Measurements from ENCODE around the gene CMPK1. TPM values are rescaled to one million over a fixed set of nuclear protein-coding genes. Genes with fewer than 3 reads are reported as not detected.

Gene CMPK1
- total RNA-seq, 1 donor from 2014 or later = 105 TPM

- Mint-ChIP-seq H3K36me3 (ENCODE audit: unreplicated experiment) (no peaks in the 10 kb centered on the region), H3K4me3 (ENCODE audit: unreplicated experiment) (no peak overlapping the region), H3K27ac (ENCODE audit: unreplicated experiment) (no peak overlapping the region), H3K9me3 (ENCODE audit: unreplicated experiment) (no peaks in the 10 kb centered on the region), H3K27me3 (ENCODE audit: unreplicated experiment) (peaks cover 4% of the 10 kb centered on the region), H3K4me1 (ENCODE audit: unreplicated experiment) (no peaks in the 10 kb centered on the region)
- no peak for TF ChIP-seq CTCF (IDR thresholded peaks at IDR 0.05)
- peak; percentile 44 for DNase-seq (ENCODE audit: extremely low spot score, unreplicated experiment)
Observed at GRCh38 chr1:47389731-47390130, 56.1 kb downstream of the CMPK1 start.

- no peak overlapping the region for H3K4me3 Mint-ChIP-seq (ENCODE audit: unreplicated experiment)
- peaks cover 4% of the 10 kb centered on the region for H3K27me3 Mint-ChIP-seq (ENCODE audit: unreplicated experiment)
Observed at GRCh38 chr1:47390843-47391242, 57.3 kb downstream of the CMPK1 start.

GRCh38 chr1:47393141-47393540, 59.6 kb downstream of the CMPK1 start:
- no peak for DNase-seq (ENCODE audit: extremely low spot score, unreplicated experiment)
- Mint-ChIP-seq H3K27ac (ENCODE audit: unreplicated experiment) (no peak overlapping the region), H3K27me3 (ENCODE audit: unreplicated experiment) (peaks cover 4% of the 10 kb centered on the region), H3K36me3 (ENCODE audit: unreplicated experiment) (no peaks in the 10 kb centered on the region), H3K4me1 (ENCODE audit: unreplicated experiment) (no peaks in the 10 kb centered on the region), H3K9me3 (ENCODE audit: unreplicated experiment) (no peaks in the 10 kb centered on the region), H3K4me3 (ENCODE audit: unreplicated experiment) (no peak overlapping the region)
- TF ChIP-seq CTCF (IDR thresholded peaks at IDR 0.05) = no peak

More at GRCh38 chr1:47390843-47391242, 57.3 kb downstream of the CMPK1 start:
- Mint-ChIP-seq H3K36me3 (ENCODE audit: unreplicated experiment) (no peaks in the 10 kb centered on the region), H3K27ac (ENCODE audit: unreplicated experiment) (no peak overlapping the region), H3K4me1 (ENCODE audit: unreplicated experiment) (no peaks in the 10 kb centered on the region), H3K9me3 (ENCODE audit: unreplicated experiment) (no peaks in the 10 kb centered on the region)
- DNase-seq (ENCODE audit: extremely low spot score, unreplicated experiment) = peak; percentile 19
- TF ChIP-seq CTCF (IDR thresholded peaks at IDR 0.05) = no peak

DNA sequence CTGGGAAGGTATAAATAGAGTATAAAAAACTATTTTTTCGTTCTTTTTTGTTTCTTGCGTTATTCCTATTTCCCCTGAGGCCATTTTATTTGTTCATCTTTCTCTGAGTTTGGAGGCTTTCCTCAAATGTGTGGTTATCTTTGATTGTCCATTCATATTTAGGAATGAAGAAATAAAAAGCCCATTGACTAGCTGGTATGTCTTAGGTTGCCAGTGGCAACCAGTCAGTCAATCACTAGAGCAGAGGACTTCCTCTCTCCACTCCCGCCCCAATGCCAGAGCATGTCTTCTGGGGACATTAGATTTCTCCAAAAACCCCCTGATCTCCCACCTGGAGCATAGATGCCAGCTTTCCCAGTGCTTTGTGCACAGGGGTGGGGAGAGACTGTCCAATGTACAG, 61.8 kb downstream of the CMPK1 start:
- Mint-ChIP-seq H3K4me1 (ENCODE audit: unreplicated experiment) (no peaks in the 10 kb centered on the region), H3K4me3 (ENCODE audit: unreplicated experiment) (no peak overlapping the region), H3K9me3 (ENCODE audit: unreplicated experiment) (no peaks in the 10 kb centered on the region), H3K27ac (ENCODE audit: unreplicated experiment) (no peak overlapping the region), H3K27me3 (ENCODE audit: unreplicated experiment) (peaks cover 4% of the 10 kb centered on the region), H3K36me3 (ENCODE audit: unreplicated experiment) (no peaks in the 10 kb centered on the region)
- TF ChIP-seq CTCF (IDR thresholded peaks at IDR 0.05) = no peak
- DNase-seq (ENCODE audit: extremely low spot score, unreplicated experiment) = no peak

GRCh38 chr1:47396671-47397196, 63.1 kb downstream of the CMPK1 start:
- H3K27me3 Mint-ChIP-seq (ENCODE audit: unreplicated experiment) = peaks cover 4% of the 10 kb centered on the region
- no peak overlapping the region for H3K27ac Mint-ChIP-seq (ENCODE audit: unreplicated experiment)
- no peak for TF ChIP-seq CTCF (IDR thresholded peaks at IDR 0.05)
- H3K36me3 Mint-ChIP-seq (ENCODE audit: unreplicated experiment) = no peaks in the 10 kb centered on the region
- no peaks in the 10 kb centered on the region for H3K4me1 Mint-ChIP-seq (ENCODE audit: unreplicated experiment)
- no peaks in the 10 kb centered on the region for H3K9me3 Mint-ChIP-seq (ENCODE audit: unreplicated experiment)
- H3K4me3 Mint-ChIP-seq (ENCODE audit: unreplicated experiment) = no peak overlapping the region
- DNase-seq (ENCODE audit: extremely low spot score, unreplicated experiment) = peak; percentile 67
